GM21737 (cell line): Measurements from ENCODE around the gene LINC00305.

ENCODE experiments used
- ATAC-seq: cut with Tn5 transposase; IDR thresholded peaks from one replicate; pipeline ENCODE4 v1.9.1; 2021; ENCODE audit warnings: mild to moderate bottlenecking, moderate library complexity; ENCODE audit not compliant: unreplicated experiment

Gene LINC00305

DNA sequence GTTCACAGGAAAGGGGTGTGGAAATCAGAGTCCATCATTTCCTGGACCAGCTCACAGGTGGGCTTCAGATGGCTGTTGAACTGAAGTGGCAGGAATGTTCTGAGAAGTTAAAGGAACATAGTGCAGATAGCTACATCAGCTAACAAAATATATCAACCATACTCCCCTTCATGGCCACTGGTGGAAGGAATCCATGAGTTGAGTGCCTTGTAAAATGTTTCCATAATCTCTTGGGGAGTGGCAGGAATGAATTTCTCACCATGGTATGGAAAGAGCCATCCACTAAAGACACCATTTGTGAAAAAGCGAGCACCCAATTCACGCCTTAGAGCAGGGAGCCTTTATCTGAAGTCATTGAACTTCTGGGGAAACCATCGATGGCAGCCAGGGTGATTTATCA, at the start of gene LINC00305:
Gene LINC00305, minus strand, starts transcription at position 101 of the 400 bp plus-strand sequence.
- ATAC-seq = no peak

DNA sequence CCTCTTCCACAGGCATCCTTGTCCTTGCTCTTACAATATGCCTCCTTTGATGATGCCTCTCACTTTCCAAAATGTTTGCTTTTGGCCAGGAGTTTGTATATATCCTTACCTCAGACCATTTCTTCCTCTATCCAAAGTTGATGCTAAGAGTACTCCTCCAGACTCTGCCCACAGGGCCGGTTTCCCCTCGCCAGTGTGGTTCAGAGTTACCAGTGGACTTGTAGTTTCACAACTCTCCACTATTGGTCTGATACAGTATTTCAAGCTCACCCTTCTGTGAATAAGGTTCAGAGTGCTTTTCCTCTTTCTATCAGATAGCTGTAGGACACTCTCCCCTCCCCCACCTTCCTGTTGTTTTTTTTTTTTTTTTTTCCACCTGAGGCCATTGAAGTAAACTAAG, 42.2 kb upstream of the LINC00305 start:
- no peak for ATAC-seq

DNA sequence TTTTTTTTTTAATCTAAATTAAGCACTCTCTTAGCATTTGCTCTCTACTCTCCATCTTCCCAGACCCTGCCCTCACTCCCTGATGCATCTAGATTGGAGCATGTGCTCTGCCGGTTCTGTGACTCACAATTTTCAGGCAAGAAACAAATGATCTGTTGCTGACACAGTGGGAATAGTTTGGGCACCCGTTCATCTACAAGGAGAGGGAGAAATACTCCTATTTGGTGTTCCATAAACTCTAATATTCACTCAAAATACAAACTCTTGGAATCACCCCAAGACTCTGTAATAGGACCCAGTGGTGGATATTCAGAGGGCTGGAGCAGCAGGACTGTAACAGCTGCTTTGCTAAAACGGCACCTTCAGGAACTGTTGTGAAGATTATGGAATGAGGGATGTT, 37.1 kb upstream of the LINC00305 start:
- no peak for ATAC-seq

- no peak for ATAC-seq
Measured at GRCh38 chr18:64183665-64184064, 34.8 kb upstream of the LINC00305 start.

- ATAC-seq = no peak
Measured at GRCh38 chr18:64180617-64181016, 31.7 kb upstream of the LINC00305 start.

DNA sequence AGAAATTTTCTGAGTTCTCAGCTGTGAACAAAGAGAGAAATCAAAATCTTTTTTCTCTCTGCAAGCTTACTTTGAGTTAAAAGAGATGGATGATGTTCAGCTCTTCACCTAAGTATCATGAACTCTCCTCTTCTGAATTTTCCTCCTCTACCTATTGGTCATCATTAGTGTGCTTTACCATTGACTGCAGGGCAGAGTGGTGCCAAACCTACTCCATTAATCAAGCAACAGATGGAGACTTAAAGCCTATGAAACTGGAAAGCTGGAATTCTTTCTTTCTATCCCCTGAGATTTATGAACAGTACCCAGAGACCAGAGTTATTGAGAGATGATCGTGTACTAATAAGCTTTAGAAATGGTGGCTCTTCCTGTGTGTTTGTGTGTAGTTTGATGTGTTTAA, 31.3 kb upstream of the LINC00305 start:
- ATAC-seq = no peak

- ATAC-seq = no peak
Measured at GRCh38 chr18:64179556-64180080, 30.7 kb upstream of the LINC00305 start.

DNA sequence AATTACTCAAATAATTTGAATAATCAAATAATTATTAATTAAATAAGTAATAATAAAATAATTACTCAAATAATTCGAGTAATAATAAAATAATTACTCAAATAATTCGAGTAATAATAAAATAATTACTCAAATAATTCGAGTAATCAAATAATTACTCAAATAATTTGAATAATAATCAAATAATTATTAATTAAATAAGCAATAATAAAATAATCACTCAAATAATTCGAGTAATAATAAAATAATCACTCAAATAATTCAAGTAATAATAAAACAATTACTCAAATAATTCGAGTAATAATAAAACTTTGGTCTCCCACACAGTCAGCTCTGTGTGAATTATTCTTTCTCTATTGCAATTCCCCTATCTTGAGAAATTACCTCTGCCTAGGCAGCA, 30.0 kb upstream of the LINC00305 start:
- ATAC-seq = no peak

DNA sequence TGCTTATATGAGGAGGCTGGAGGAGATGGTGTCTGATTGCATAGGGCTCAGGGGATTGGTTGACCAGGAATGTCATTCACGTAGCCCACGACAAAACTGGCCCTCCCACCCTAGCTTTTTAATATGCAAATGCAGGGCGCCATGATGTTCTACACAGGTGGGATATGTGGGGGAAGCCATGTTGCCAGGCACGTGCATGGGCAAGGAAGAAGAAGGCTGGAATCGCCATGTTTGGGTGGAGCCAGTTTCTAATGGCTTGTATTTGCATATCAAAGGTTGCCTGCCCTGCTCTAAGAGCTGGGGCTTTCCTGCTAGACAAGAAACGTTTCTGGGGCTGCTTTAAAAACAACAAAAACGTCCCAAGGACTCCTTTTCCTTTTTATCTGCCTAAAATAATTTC, 26.5 kb upstream of the LINC00305 start:
- ATAC-seq = no peak

- ATAC-seq = no peak
Measured at GRCh38 chr18:64171576-64171975, 22.7 kb upstream of the LINC00305 start.

DNA sequence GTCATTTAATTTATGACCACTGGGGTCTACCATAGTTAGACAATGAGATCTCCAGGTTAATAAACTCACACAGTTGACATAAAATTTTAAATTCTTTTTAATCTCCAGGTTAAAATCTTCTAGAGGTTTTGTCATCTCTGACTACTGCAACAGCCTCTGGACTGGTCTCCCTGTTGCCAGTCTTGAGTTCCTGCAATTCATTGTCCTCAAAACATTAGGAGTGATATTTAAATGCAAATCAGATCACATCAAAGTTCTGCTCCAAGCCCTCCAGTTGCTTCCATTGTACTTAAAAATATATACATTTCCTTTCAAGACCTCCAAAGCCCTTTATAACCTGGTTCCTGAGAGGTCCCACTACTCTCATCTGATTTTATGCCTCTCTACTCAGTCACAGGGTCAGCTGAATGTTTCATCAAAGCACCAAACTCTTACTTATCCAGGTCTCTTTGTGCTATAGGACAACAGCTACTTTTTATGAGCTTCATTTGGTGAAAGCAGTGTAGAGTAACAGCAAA, 18.6 kb upstream of the LINC00305 start:
- no peak for ATAC-seq

DNA sequence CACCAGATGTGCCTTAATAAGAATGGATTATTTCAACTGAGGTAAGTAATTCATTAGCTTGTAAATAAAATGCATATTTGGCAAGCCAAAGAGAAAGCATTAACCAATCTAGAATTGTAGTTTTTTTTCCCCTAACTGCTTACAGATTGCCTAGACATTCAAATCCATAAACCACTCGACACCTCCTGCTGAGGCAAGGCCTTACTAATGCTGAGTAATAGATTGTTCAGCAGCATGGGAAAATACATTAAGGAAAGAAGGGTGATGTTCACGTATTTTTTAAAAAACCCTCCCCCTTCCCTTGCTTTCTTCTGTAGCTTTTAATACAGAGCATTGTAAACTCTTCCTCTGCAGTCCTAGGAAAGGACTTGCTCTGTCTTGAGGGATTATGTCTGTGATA, 17.0 kb upstream of the LINC00305 start:
- ATAC-seq = no peak

GRCh38 chr18:64164883-64165282, 16.0 kb upstream of the LINC00305 start:
- ATAC-seq = no peak

DNA sequence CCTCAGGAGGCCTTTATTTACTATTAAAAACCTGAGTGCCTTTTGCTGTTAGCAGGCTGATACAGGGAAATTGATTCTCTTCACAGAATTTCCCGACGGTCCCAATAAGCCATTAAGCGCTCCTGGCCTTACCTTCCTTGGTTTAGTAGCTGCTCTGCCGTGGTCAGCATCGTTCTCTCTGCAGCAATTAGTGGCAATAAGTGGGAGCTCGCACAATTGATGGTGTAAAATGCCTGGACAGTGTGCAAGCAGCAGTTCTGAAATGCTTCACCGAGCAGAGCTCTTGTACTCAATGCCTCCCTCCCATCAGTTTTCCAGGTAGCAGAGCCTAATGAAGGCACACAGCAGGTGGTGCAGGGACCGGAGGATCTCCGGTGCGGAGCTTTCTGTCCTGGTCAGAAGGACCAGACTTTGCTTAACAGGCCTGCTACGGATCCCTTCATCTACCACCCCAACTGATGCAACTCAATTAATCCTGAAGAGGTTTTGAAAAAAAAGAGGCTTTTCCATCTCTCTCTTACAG, 1.1 kb upstream of the LINC00305 start:
- no peak for ATAC-seq

DNA sequence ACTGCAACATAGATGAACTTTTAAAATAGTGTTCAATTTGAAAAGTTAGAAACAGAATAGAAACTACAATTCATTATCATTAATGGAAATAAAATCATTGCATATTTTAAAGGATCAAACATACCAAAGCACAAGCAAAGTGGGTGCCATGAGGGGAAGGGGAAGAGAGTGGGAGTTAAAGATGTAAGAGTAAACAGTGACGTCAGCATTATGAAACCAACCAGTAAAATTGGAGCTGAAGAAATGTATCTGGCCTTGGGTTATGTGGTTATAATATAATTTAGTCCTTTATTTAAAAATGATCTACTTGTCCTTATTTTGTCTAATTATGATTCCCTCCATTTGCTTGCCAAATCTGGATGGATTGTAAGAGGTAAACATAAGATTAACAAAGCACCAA, 6.0 kb downstream of the LINC00305 start:
- ATAC-seq = no peak

- no peak for ATAC-seq
Measured at GRCh38 chr18:64137914-64138313, 11.0 kb downstream of the LINC00305 start.

- ATAC-seq = no peak
Measured at GRCh38 chr18:64134044-64134747, 14.7 kb downstream of the LINC00305 start.

- ATAC-seq = no peak
Measured at GRCh38 chr18:64132871-64133270, 16.0 kb downstream of the LINC00305 start.

DNA sequence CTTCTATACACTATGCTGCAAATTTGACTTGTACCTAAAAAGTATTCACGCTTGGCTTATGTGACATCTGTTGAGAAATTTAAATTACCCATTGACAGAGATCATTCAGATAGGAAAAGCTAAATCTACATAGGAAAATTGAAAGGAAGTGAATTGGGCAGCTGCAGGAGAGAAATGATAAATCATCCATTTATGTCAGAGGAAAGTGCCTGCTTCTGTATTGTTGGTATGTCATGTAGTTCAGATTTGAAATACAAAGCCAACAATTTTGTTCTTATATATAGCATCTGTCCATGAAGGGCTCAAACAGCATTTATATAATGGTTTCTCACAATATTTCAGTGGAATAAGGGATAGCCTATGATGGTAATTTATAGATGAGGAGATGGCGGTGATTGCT, 17.6 kb downstream of the LINC00305 start:
- no peak for ATAC-seq

DNA sequence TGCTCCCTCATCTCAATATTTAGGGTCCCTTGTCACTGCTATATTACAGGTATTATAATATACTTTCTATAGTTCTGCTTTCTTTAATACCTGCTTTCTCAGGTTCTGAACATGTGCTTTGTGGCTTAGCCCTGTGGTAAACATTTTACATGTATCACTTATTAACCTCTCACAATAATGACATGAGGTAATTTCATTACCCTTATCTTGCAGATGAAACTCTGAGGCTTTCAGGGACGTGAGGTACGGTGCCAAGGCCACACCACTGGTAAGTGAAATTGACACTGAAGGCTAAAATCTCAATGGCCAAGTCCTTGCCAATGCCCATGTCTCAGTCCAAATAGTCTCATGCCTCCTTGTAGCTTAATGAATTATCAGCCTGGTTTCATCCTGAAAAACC, 21.7 kb downstream of the LINC00305 start:
- no peak for ATAC-seq

- ATAC-seq = no peak
Measured at GRCh38 chr18:64119916-64120315, 29.0 kb downstream of the LINC00305 start.

GRCh38 chr18:64118406-64118805, 30.5 kb downstream of the LINC00305 start:
- no peak for ATAC-seq
